HepG2 (cell line): Measurements from ENCODE around the gene FGFR3. TPM values are rescaled to one million over a fixed set of nuclear protein-coding genes. Genes with fewer than 3 reads are reported as not detected.
A peak's percentile ranks its signal among the peaks of the same experiment; 100 is the strongest.

ENCODE experiments used
- ERF ChIP-seq: IDR thresholded peaks from 2 replicates; pipeline ENCODE4 v1.6.1; 2018; ENCODE audit warnings: missing biosample characterization, missing genetic modification reagents
- FUBP1 ChIP-seq: sonication (generic); formaldehyde crosslinking; IDR thresholded peaks from 2 replicates; pipeline ENCODE4 v1.5.1; 2020; ENCODE audit warnings: missing genetic modification reagents, mild to moderate bottlenecking, borderline replicate concordance
- GATA4 ChIP-seq: sonication (generic); IDR thresholded peaks from 2 replicates; pipeline ENCODE4 v1.6.1; 2016; ENCODE audit warnings: antibody characterized with exemption, low read depth, borderline replicate concordance
- KLF16 ChIP-seq, 2 experiments: sonication (generic) in 1 of 2; formaldehyde crosslinking in 1 of 2; IDR thresholded peaks; 2 replicates each; pipeline versions ENCODE4 v1.6.1 to v1.8.0; 2016 to 2023; ENCODE audit warnings: missing genetic modification reagents in 2 of 2, missing compliant biosample characterization in 1 of 2
- PHF21A ChIP-seq: sonication (generic); formaldehyde crosslinking; IDR thresholded peaks from 2 replicates; pipeline ENCODE4 v1.5.0; 2020; ENCODE audit warnings: mild to moderate bottlenecking, missing genetic modification reagents
- SCMH1 ChIP-seq: sonication (generic); formaldehyde crosslinking; IDR thresholded peaks from 2 replicates; pipeline ENCODE4 v1.9.0; 2021; ENCODE audit warnings: missing genetic modification reagents, mild to moderate bottlenecking, borderline replicate concordance
- YEATS2 ChIP-seq: sonication (generic); formaldehyde crosslinking; IDR thresholded peaks from 2 replicates; pipeline ENCODE4 v1.4.0; 2020; ENCODE audit warnings: missing genetic modification reagents, borderline replicate concordance
- ZBTB39 ChIP-seq: sonication (generic); formaldehyde crosslinking; IDR thresholded peaks from 2 replicates; pipeline ENCODE4 v1.5.0; 2020; ENCODE audit warnings: missing genetic modification reagents
- ZNF274 ChIP-seq: sonication (generic); formaldehyde crosslinking; IDR thresholded peaks from 2 replicates; pipeline ENCODE4 v1.5.1; 2020; ENCODE audit warnings: mild to moderate bottlenecking, missing genetic modification reagents
- ZNF329 ChIP-seq: sonication (generic); formaldehyde crosslinking; IDR thresholded peaks from 2 replicates; pipeline ENCODE4 v1.9.0; 2021; ENCODE audit warnings: low read depth, mild to moderate bottlenecking, missing genetic modification reagents
- ZNF543 ChIP-seq: sonication (generic); formaldehyde crosslinking; IDR thresholded peaks from 2 replicates; pipeline ENCODE4 v1.4.0; 2020; ENCODE audit warnings: mild to moderate bottlenecking, missing genetic modification reagents
- ZNF552 ChIP-seq: sonication (generic); formaldehyde crosslinking; IDR thresholded peaks from 2 replicates; pipeline ENCODE4 v1.9.0; 2022; ENCODE audit warnings: missing genetic modification reagents, mild to moderate bottlenecking, borderline replicate concordance
- ZNF629 ChIP-seq: sonication (generic); formaldehyde crosslinking; conservative IDR thresholded peaks from 2 replicates; pipeline ENCODE4 v1.5.0; 2020; ENCODE audit warnings: missing genetic modification reagents
- ZNF644 ChIP-seq: IDR thresholded peaks from 2 replicates; pipeline ENCODE4 v1.6.1; 2016; ENCODE audit warnings: low read depth
- ZNF740 ChIP-seq: sonication (generic); formaldehyde crosslinking; IDR thresholded peaks from 2 replicates; pipeline ENCODE4 v1.4.0; 2020; ENCODE audit warnings: missing genetic modification reagents
- ZNF800 ChIP-seq: sonication (generic); formaldehyde crosslinking; IDR thresholded peaks from 2 replicates; pipeline ENCODE4 v1.4.0; 2020; ENCODE audit warnings: missing genetic modification reagents
- polyA plus RNA-seq, 8 experiments: library from polyadenylated mRNA; depleted of rRNA in 3 of 8; stranded (reverse) in 7 of 8; unstranded in 1 of 8; fragments of >200 nt; fragmentation: Illumina TruSeq in 4 of 8; extraction: Trizol in 4 of 8; gene quantifications; 2 replicates each; pipeline versions ENCODE4 v1.2.1 to v1.2.3, GENCODE V29; 2011 to 2016; ENCODE audit warnings: low read depth in 4 of 8, missing spikeins in 1 of 8, mixed read lengths in 1 of 8; ENCODE audit not compliant: insufficient read depth in 1 of 8
- total RNA-seq, 5 experiments: library from RNA; depleted of rRNA; stranded (reverse); fragments of >200 nt; fragmentation: Illumina TruSeq; extraction: Trizol; gene quantifications; 2 replicates each; pipeline ENCODE4 v1.2.3, GENCODE V29; 2016; ENCODE audit warnings: low read depth in 1 of 5
- TF ChIP-seq, protein P1 (sequence below): sonication (generic); formaldehyde crosslinking; IDR thresholded peaks from 2 replicates; pipeline ENCODE4 v1.4.0; 2020; ENCODE audit warnings: missing genetic modification reagents

FGFR3 gene
- total and polyA plus RNA-seq, 2 of the 13 experiments (the other 11 are each of a cell fraction or from before 2014, with no cell fraction given), result 103 to 109 TPM

GRCh38 chr4:1792158-1792831, 798 bp upstream of the FGFR3 start (continued):
- no peak for TF ChIP-seq SCMH1 (CRISPR knock-in tag)
- TF ChIP-seq, protein P1, sequence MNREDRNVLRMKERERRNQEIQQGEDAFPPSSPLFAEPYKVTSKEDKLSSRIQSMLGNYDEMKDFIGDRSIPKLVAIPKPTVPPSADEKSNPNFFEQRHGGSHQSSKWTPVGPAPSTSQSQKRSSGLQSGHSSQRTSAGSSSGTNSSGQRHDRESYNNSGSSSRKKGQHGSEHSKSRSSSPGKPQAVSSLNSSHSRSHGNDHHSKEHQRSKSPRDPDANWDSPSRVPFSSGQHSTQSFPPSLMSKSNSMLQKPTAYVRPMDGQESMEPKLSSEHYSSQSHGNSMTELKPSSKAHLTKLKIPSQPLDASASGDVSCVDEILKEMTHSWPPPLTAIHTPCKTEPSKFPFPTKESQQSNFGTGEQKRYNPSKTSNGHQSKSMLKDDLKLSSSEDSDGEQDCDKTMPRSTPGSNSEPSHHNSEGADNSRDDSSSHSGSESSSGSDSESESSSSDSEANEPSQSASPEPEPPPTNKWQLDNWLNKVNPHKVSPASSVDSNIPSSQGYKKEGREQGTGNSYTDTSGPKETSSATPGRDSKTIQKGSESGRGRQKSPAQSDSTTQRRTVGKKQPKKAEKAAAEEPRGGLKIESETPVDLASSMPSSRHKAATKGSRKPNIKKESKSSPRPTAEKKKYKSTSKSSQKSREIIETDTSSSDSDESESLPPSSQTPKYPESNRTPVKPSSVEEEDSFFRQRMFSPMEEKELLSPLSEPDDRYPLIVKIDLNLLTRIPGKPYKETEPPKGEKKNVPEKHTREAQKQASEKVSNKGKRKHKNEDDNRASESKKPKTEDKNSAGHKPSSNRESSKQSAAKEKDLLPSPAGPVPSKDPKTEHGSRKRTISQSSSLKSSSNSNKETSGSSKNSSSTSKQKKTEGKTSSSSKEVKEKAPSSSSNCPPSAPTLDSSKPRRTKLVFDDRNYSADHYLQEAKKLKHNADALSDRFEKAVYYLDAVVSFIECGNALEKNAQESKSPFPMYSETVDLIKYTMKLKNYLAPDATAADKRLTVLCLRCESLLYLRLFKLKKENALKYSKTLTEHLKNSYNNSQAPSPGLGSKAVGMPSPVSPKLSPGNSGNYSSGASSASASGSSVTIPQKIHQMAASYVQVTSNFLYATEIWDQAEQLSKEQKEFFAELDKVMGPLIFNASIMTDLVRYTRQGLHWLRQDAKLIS (CRISPR knock-in tag), result no peak
- TF ChIP-seq KLF16 (CRISPR knock-in tag; IDR thresholded peaks at IDR 0.05), result peak in 1 of 2 experiments; percentile 37; a peak in 1 of 4 replicates
- 0 out of 2 replicates have a peak, but pooled peaks have one; percentile 40 for TF ChIP-seq ZNF800 (CRISPR knock-in tag)
- no peak for TF ChIP-seq ZNF644 (CRISPR knock-in tag)
- no peak for TF ChIP-seq GATA4
- peak; percentile 30; the same call in 1 of the 2 replicates for TF ChIP-seq PHF21A
- TF ChIP-seq YEATS2 (CRISPR knock-in tag), result no peak
- peak; percentile 47; the same call in 1 of the 2 replicates for TF ChIP-seq ZNF552 (CRISPR knock-in tag)
- peak; percentile 68; the same call in 1 of the 2 replicates for TF ChIP-seq ZNF274 (CRISPR knock-in tag)
- TF ChIP-seq ERF (CRISPR knock-in tag), result no peak
- no peak for TF ChIP-seq ZNF543 (CRISPR knock-in tag)
- TF ChIP-seq FUBP1 (CRISPR knock-in tag), result no peak
- 0 out of 2 replicates have a peak, but pooled peaks have one; percentile 23 for TF ChIP-seq ZBTB39 (CRISPR knock-in tag)
- no peak; the same call in 1 of the 2 replicates for TF ChIP-seq ZNF629 (CRISPR knock-in tag)
- no peak for TF ChIP-seq ZNF329 (CRISPR knock-in tag)
- no peak for TF ChIP-seq ZNF740 (CRISPR knock-in tag)
